ENCODE data around the gene CMSS1. TPM values are rescaled to one million over a fixed set of nuclear protein-coding genes. Genes with fewer than 3 reads are reported as not detected.
A peak's percentile ranks its signal among the peaks of the same experiment; 100 is the strongest.

CMSS1 gene
- polyA plus RNA-seq, 1 donor from 2014 or later = 31.8 TPM

- Histone ChIP-seq H3F3A (ENCODE audit: insufficient read depth, low read length, poor library complexity, severe bottlenecking) (no peaks in the 10 kb centered on the region), H3K9me3 (ENCODE audit: low read length) (peaks cover 5% of the 10 kb centered on the region), H3K9ac (ENCODE audit: low read length) (no peak overlapping the region), H3K4me2 (ENCODE audit: low read length) (no peak overlapping the region), H3K36me3 (ENCODE audit: insufficient read depth, low read length) (no peaks in the 10 kb centered on the region), H2AFZ (ENCODE audit: low read depth, low read length) (peak overlapping the region; percentile 17), H3K4me3 (ENCODE audit: low read length) (no peak overlapping the region), H3K27ac (ENCODE audit: low read length) (no peak overlapping the region), H3K9me2 (ENCODE audit: insufficient read depth, low read length) (no peaks in the 10 kb centered on the region), H4K20me1 (ENCODE audit: insufficient read depth) (no peaks in the 10 kb centered on the region), H3K27me3 (ENCODE audit: insufficient read depth, low read depth, low read length) (no peaks in the 10 kb centered on the region), H3K79me2 (replicated peaks; ENCODE audit: insufficient read depth, low read length) (no peaks in the 10 kb centered on the region)
- TF ChIP-seq CTCF (IDR thresholded peaks at IDR 0.05; ENCODE audit: poor library complexity, severe bottlenecking) = peak; percentile 60
- TF ChIP-seq SMC3 (conservative IDR thresholded peaks at IDR 0.05; ENCODE audit: poor library complexity) = peak; percentile 37
- no peak for TF ChIP-seq EZH2 (IDR thresholded peaks at IDR 0.05; ENCODE audit: borderline replicate concordance, insufficient read depth, low read length, poor library complexity, severe bottlenecking)
- TF ChIP-seq RAD21 (conservative IDR thresholded peaks at IDR 0.05) = peak; percentile 30
Measured at GRCh38 chr3:99808163-99808794, 9.4 kb upstream of the CMSS1 start.

- Histone ChIP-seq H4K20me1 (ENCODE audit: insufficient read depth) (no peaks in the 10 kb centered on the region), H3K27ac (ENCODE audit: low read length) (no peak overlapping the region), H3K9me2 (ENCODE audit: insufficient read depth, low read length) (no peaks in the 10 kb centered on the region), H3K9ac (ENCODE audit: low read length) (no peak overlapping the region), H3K79me2 (replicated peaks; ENCODE audit: insufficient read depth, low read length) (no peaks in the 10 kb centered on the region), H3K9me3 (ENCODE audit: low read length) (peaks cover 5% of the 10 kb centered on the region), H3F3A (ENCODE audit: insufficient read depth, low read length, poor library complexity, severe bottlenecking) (no peaks in the 10 kb centered on the region), H3K4me2 (ENCODE audit: low read length) (no peak overlapping the region), H3K4me3 (ENCODE audit: low read length) (no peak overlapping the region), H3K36me3 (ENCODE audit: insufficient read depth, low read length) (no peaks in the 10 kb centered on the region), H2AFZ (ENCODE audit: low read depth, low read length) (no peak overlapping the region), H3K27me3 (ENCODE audit: insufficient read depth, low read depth, low read length) (no peaks in the 10 kb centered on the region)
- no peak for TF ChIP-seq TAF1 (IDR thresholded peaks at IDR 0.05; ENCODE audit: low read depth)
- no peak for TF ChIP-seq EZH2 (IDR thresholded peaks at IDR 0.05; ENCODE audit: borderline replicate concordance, insufficient read depth, low read length, poor library complexity, severe bottlenecking)
- TF ChIP-seq REST (IDR thresholded peaks at IDR 0.05; ENCODE audit: borderline replicate concordance) = no peak
Measured at GRCh38 chr3:99809565-99809964, 8.1 kb upstream of the CMSS1 start.

GRCh38 chr3:99810403-99810802 is 7.3 kb upstream of the CMSS1 start:
- no peaks in the 10 kb centered on the region for H3K27me3 ChIP-seq (ENCODE audit: insufficient read depth, low read depth, low read length)
- H3K9me3 ChIP-seq (ENCODE audit: low read length) = no peaks in the 10 kb centered on the region
- H3K27ac ChIP-seq (ENCODE audit: low read length) = no peak overlapping the region
- H3K4me3 ChIP-seq (ENCODE audit: low read length) = no peak overlapping the region
- no peaks in the 10 kb centered on the region for H3K36me3 ChIP-seq (ENCODE audit: insufficient read depth, low read length)
- H2AFZ ChIP-seq (ENCODE audit: low read depth, low read length) = no peak overlapping the region
- no peaks in the 10 kb centered on the region for H4K20me1 ChIP-seq (ENCODE audit: insufficient read depth)
- H3K9me2 ChIP-seq (ENCODE audit: insufficient read depth, low read length) = no peaks in the 10 kb centered on the region
- no peaks in the 10 kb centered on the region for H3K79me2 ChIP-seq (replicated peaks; ENCODE audit: insufficient read depth, low read length)
- H3K9ac ChIP-seq (ENCODE audit: low read length) = no peak overlapping the region
- no peak for TF ChIP-seq RAD21 (conservative IDR thresholded peaks at IDR 0.05)
- TF ChIP-seq REST (IDR thresholded peaks at IDR 0.05; ENCODE audit: borderline replicate concordance) = no peak
- TF ChIP-seq MXI1 (conservative IDR thresholded peaks at IDR 0.05; ENCODE audit: poor library complexity, severe bottlenecking) = no peak
- no peak for TF ChIP-seq CTCF (IDR thresholded peaks at IDR 0.05; ENCODE audit: poor library complexity, severe bottlenecking)
- no peak for TF ChIP-seq EZH2 (IDR thresholded peaks at IDR 0.05; ENCODE audit: borderline replicate concordance, insufficient read depth, low read length, poor library complexity, severe bottlenecking)
- no peak for TF ChIP-seq POLR2AphosphoS5 (IDR thresholded peaks at IDR 0.05)
- no peak for TF ChIP-seq SMC3 (conservative IDR thresholded peaks at IDR 0.05; ENCODE audit: poor library complexity)
- TF ChIP-seq EP300 (conservative IDR thresholded peaks at IDR 0.05; ENCODE audit: poor library complexity, severe bottlenecking) = no peak
- TF ChIP-seq TAF1 (IDR thresholded peaks at IDR 0.05; ENCODE audit: low read depth) = no peak
- no peaks in the 10 kb centered on the region for H3F3A ChIP-seq (ENCODE audit: insufficient read depth, low read length, poor library complexity, severe bottlenecking)
- H3K4me2 ChIP-seq (ENCODE audit: low read length) = no peak overlapping the region
